ENCODE data around the gene SAFB2. TPM values are rescaled to one million over a fixed set of nuclear protein-coding genes. Genes with fewer than 3 reads are reported as not detected.

The SAFB2 gene
- 10 to 100 TPM; 30.4 to 41.8 (median 37.3) TPM for total RNA-seq (2021; fragmentation: NEBNext Ultra II Directional; extraction: Animal tissue kit (Norgen Biotek cat#: 25700))
- long read RNA-seq, partial matches to known transcripts: 35 of 38 reads
- long read RNA-seq, other reads (novel, unspliced or antisense): 2 of 38 reads

DNA sequence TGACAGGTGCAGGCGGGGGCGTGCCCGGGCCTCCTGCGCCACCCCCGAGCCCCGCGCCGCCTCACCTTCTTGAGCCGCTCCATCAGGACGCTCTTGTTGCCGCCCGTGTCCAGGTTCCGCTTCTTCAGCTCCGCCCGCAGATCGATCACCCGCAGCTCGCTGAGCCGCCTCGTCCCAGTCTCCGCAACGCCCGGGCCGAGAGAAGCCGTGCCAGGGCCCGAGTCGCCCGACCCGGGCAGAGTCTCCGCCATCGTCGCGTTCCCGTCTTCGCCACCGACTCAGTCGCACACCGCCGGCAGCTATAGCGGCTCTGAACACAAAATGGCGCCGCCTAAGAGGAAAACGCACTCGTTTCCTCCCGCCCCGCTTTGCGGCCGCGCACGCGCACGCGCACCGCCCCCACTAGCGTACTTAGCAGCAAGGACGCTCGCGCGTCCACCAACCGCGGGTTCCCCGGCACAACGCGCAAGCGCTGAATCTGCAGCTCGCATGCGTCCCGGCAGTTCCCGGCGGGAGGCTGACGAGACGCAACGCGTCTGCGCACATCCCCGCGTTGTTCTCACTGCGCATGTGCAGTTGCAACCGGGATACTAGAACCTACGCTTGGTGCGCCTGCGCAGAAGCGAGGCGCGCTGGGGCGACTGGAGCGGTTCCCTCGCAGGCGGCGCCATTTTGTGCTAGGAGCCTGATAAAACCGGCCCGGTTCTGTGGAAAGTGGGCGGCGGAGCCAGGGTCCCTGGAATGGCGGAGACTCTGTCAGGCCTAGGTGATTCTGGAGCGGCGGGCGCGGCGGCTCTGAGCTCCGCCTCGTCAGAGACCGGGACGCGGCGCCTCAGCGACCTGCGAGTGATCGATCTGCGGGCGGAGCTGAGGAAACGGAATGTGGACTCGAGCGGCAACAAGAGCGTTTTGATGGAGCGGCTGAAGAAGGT, at the start of gene SAFB2, which contains the start of gene SAFB:
Gene SAFB2 (minus strand): TSS at position 312 of the 932 bp plus-strand sequence. CDS start 61 bp downstream, at position 251.
Gene SAFB (plus strand): TSS at position 619 of the 932 bp plus-strand sequence. CDS start 123 bp downstream, at position 742.
- H3K36me3 Mint-ChIP-seq (ENCODE audit: low read depth): peaks cover 65% of the 10 kb centered on the region
- peak within 1 kb of the TSS; percentile 100 for H3K4me3 Mint-ChIP-seq
- H3K9me3 Mint-ChIP-seq: peaks cover 3% of the 10 kb centered on the region; the same call in 1 of the 2 replicates
- peaks cover 54% of the 10 kb centered on the region for H3K4me1 Mint-ChIP-seq (ENCODE audit: low read depth)
- DNase-seq: peak; percentile 99
- H3K27ac Mint-ChIP-seq: peak within 1 kb of the TSS; percentile 100
- TF ChIP-seq, protein P1, sequence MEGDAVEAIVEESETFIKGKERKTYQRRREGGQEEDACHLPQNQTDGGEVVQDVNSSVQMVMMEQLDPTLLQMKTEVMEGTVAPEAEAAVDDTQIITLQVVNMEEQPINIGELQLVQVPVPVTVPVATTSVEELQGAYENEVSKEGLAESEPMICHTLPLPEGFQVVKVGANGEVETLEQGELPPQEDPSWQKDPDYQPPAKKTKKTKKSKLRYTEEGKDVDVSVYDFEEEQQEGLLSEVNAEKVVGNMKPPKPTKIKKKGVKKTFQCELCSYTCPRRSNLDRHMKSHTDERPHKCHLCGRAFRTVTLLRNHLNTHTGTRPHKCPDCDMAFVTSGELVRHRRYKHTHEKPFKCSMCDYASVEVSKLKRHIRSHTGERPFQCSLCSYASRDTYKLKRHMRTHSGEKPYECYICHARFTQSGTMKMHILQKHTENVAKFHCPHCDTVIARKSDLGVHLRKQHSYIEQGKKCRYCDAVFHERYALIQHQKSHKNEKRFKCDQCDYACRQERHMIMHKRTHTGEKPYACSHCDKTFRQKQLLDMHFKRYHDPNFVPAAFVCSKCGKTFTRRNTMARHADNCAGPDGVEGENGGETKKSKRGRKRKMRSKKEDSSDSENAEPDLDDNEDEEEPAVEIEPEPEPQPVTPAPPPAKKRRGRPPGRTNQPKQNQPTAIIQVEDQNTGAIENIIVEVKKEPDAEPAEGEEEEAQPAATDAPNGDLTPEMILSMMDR (IDR thresholded peaks at IDR 0.05): no peak
- peaks cover 3% of the 10 kb centered on the region for H3K27me3 Mint-ChIP-seq (ENCODE audit: insufficient read depth)

GRCh38 chr19:5671600-5671999, 49.0 kb upstream of the SAFB2 start:
- no peaks in the 10 kb centered on the region for H3K4me1 Mint-ChIP-seq (ENCODE audit: low read depth)
- H3K4me3 Mint-ChIP-seq: no peak overlapping the region
- no peaks in the 10 kb centered on the region for H3K9me3 Mint-ChIP-seq
- peaks cover 12% of the 10 kb centered on the region for H3K36me3 Mint-ChIP-seq (ENCODE audit: low read depth)
- TF ChIP-seq, protein P1 (IDR thresholded peaks at IDR 0.05): no peak
- no peak for DNase-seq
- no peak overlapping the region for H3K27ac Mint-ChIP-seq
- H3K27me3 Mint-ChIP-seq (ENCODE audit: insufficient read depth): peaks cover 7% of the 10 kb centered on the region; the same call in 1 of the 2 replicates

DNA sequence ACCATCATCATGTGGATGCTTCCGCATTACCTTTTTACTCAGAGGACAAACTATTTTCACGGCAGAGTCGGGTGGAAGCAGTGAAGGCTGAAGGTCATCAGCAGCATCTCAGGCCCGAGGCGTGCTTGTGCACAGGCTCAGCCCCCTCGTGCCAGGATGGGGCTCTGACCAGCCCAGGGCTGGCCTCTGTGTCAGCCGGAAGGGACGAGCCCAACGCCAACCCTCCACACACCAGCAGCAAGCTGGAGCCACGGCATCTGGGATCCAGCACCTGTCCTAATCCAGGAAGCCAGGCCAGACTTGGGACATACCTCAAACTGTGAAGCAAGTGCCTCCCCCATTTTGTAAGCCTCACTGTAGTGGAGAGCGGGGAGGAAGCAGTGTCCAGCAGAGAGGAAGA, 46.6 kb upstream of the SAFB2 start:
- Mint-ChIP-seq H3K9me3 (no peaks in the 10 kb centered on the region), H3K27ac (no peak overlapping the region), H3K36me3 (ENCODE audit: low read depth) (peaks cover 22% of the 10 kb centered on the region), H3K27me3 (ENCODE audit: insufficient read depth) (peaks cover 4% of the 10 kb centered on the region; the same call in 1 of the 2 replicates), H3K4me3 (no peak overlapping the region), H3K4me1 (ENCODE audit: low read depth) (peaks cover 19% of the 10 kb centered on the region)
- DNase-seq: no peak
- TF ChIP-seq, protein P1 (IDR thresholded peaks at IDR 0.05): no peak

DNA sequence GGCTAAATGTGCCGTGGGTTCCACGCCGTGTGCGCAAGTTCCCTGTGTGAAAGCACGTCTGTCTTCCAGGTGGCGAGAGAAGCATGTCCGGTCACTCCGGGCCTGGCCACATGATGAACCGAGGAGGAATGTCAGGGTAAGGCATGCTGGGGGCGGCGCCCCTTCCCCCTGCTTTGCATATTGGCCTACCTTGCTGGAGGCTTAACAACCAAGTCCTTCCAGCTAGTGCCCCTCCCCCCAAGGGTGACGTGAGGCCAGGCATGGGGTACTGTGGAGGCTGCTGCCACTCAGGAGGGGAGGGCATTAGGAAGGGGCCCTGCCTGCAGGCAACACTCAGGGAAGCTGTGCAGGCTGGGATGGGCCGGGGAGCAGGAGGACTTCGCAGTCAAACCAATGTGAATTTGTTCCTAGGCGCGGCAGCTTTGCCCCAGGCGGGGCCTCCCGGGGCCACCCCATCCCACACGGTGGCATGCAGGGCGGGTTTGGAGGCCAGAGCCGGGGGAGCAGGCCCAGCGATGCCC, 45.2 kb upstream of the SAFB2 start:
- H3K27ac Mint-ChIP-seq: no peak overlapping the region
- no peaks in the 10 kb centered on the region for H3K9me3 Mint-ChIP-seq
- no peak overlapping the region; the same call in 1 of the 2 replicates for H3K4me3 Mint-ChIP-seq
- peaks cover 4% of the 10 kb centered on the region; the same call in 1 of the 2 replicates for H3K27me3 Mint-ChIP-seq (ENCODE audit: insufficient read depth)
- peaks cover 19% of the 10 kb centered on the region for H3K4me1 Mint-ChIP-seq (ENCODE audit: low read depth)
- DNase-seq: no peak
- H3K36me3 Mint-ChIP-seq (ENCODE audit: low read depth): peaks cover 16% of the 10 kb centered on the region; the same call in 1 of the 2 replicates
- TF ChIP-seq, protein P1 (IDR thresholded peaks at IDR 0.05): no peak

DNA sequence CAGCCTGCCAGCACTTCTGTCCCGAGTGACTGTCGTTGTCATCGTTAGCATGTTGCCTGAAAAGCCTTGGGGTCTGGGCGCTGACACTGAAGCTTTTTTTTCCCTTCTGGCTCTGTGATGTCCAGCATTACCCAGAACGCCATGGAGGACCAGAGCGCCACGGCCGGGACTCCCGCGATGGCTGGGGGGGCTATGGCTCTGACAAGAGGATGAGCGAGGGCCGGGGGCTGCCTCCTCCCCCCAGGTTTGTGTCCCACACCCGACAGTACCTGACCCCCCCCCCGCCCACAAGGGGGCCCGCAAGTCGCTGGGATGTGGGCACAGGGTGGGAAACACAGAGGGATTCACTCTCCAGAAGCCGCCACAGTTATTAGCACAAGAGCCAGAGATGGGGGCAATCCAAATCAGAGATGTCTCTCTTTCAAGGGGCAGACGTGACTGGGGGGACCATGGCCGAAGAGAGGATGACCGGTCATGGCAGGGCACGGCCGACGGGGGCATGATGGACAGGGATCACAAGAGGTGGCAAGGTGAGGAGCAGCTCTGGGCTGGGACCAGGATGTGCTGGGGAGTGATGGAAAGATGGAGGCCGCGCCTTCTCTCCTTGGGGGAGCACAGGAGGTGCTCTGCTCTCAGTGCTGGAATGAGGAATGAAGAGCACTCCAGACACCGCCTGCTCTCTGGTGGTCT, 44.5 kb upstream of the SAFB2 start:
- peaks cover 2% of the 10 kb centered on the region; the same call in 1 of the 2 replicates for H3K27me3 Mint-ChIP-seq (ENCODE audit: insufficient read depth)
- H3K9me3 Mint-ChIP-seq: no peaks in the 10 kb centered on the region
- no peak overlapping the region for H3K27ac Mint-ChIP-seq
- peaks cover 15% of the 10 kb centered on the region; the same call in 1 of the 2 replicates for H3K36me3 Mint-ChIP-seq (ENCODE audit: low read depth)
- no peak overlapping the region; the same call in 1 of the 2 replicates for H3K4me3 Mint-ChIP-seq
- TF ChIP-seq, protein P1 (IDR thresholded peaks at IDR 0.05): no peak
- no peak for DNase-seq
- peaks cover 19% of the 10 kb centered on the region for H3K4me1 Mint-ChIP-seq (ENCODE audit: low read depth)
